HG02798 (cell line): ENCODE results near the gene SERBP1.
"Not testable (repeated sequence)": the region's sequence is repeated elsewhere in the genome, so short reads cannot be mapped to it uniquely, and the experiment has no call there.

Experiments
- ATAC-seq: cut with Tn5 transposase; IDR thresholded peaks from one replicate; pipeline ENCODE4 v1.9.1; 2021; ENCODE audit warnings: mild to moderate bottlenecking; ENCODE audit not compliant: unreplicated experiment, poor library complexity

SERBP1 gene

GRCh38 chr1:67441739-67442281 lies 11.6 kb upstream of the SERBP1 start:
- ATAC-seq = peak; percentile 28

GRCh38 chr1:67441183-67441582 lies 11.0 kb upstream of the SERBP1 start:
- ATAC-seq = peak; percentile 51

GRCh38 chr1:67440339-67440738 lies 10.1 kb upstream of the SERBP1 start:
- ATAC-seq = no peak

GRCh38 chr1:67439277-67440029 lies 9.3 kb upstream of the SERBP1 start:
- ATAC-seq = no peak

GRCh38 chr1:67437961-67438360 lies 7.8 kb upstream of the SERBP1 start:
- no peak for ATAC-seq

- ATAC-seq = no peak
These were observed 6.4 kb upstream of the SERBP1 start for GRCh38 chr1:67436511-67437055.

GRCh38 chr1:67434491-67434890 lies 4.3 kb upstream of the SERBP1 start:
- ATAC-seq = no peak

GRCh38 chr1:67433837-67434236 lies 3.6 kb upstream of the SERBP1 start:
- ATAC-seq = no peak

GRCh38 chr1:67432745-67433144 lies 2.5 kb upstream of the SERBP1 start:
- no peak for ATAC-seq

- no peak for ATAC-seq
These were observed 1.8 kb upstream of the SERBP1 start for GRCh38 chr1:67431869-67432578.

- no peak for ATAC-seq
These were observed 1.1 kb upstream of the SERBP1 start for GRCh38 chr1:67431156-67431765.

GRCh38 chr1:67429528-67430357 lies 459 bp downstream of the SERBP1 start:
- ATAC-seq = peak; percentile 11

GRCh38 chr1:67429011-67429527 lies 1.1 kb downstream of the SERBP1 start:
- ATAC-seq = no peak

GRCh38 chr1:67427947-67428346 lies 2.3 kb downstream of the SERBP1 start:
- no peak for ATAC-seq

- no peak for ATAC-seq
These were observed 2.7 kb downstream of the SERBP1 start for GRCh38 chr1:67427465-67427864.

- no peak for ATAC-seq
These were observed 9.2 kb downstream of the SERBP1 start for GRCh38 chr1:67420835-67421492.

GRCh38 chr1:67418839-67419586 lies 11.2 kb downstream of the SERBP1 start:
- ATAC-seq = no peak

GRCh38 chr1:67417733-67418132 lies 12.5 kb downstream of the SERBP1 start:
- ATAC-seq = not testable (repeated sequence)

- no peak for ATAC-seq
These were observed 15.2 kb downstream of the SERBP1 start for GRCh38 chr1:67415041-67415440.
